ENCODE data around the gene AGAP2.
"Not testable (repeated sequence)": the region's sequence is repeated elsewhere in the genome, so short reads cannot be mapped to it uniquely, and the experiment has no call there.

AGAP2 gene

DNA sequence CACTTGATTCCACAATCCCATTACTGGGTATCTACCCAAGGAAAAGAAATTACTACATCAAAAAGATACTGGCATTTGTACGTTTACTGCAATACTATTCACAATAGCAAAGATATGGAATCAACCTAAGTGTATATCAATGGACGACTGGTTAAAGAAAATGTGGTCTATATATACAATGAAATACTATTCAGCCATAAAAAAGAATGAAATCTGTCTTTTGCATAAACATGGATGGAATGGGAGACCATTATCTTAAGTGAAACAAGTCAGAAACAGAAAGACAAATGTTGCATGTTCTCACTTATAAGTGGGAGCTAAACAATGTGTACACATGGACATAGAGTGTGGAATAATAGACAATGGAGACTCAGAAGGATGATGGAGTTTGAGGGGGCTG is 49.6 kb downstream of the AGAP2 start:
- no peak for DNase-seq

DNA sequence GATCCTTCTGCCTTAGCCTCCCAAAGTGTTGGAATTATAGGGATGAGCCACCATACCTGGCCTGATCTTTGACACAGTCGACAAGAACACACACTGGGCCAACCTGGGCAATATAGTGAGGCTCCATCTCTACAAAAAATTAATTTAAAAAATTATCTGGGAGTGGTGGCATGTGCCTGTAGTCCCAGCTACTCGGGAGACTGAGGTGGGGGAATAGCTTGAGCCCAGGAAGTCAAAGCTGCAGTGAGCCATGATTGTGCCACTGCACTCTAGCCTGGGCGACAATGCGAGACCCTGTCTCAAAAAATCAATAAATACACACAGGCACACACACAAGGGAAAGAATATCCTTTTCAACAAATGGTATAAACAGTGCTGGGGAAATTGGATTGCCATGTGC is 50.7 kb downstream of the AGAP2 start:
- DNase-seq, result no peak

DNA sequence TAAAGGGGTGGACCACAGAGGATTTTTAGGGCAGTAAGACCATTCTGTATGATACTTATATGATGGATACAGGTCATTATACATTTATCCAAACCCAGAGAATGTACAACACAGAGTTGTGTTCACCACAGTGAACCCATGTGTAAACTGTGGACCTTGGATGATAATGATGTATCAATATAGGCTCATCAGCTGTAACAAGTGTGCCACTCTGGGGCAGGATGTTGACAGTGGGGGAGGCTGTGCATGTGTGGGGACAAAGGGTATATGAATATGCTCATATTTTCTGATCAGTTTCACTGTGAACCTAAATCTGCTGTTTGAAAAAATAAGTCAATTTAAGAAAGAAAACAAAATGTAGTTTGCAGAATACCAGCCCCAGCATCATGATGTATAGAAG is 58.8 kb downstream of the AGAP2 start:
- DNase-seq, result no peak

DNA sequence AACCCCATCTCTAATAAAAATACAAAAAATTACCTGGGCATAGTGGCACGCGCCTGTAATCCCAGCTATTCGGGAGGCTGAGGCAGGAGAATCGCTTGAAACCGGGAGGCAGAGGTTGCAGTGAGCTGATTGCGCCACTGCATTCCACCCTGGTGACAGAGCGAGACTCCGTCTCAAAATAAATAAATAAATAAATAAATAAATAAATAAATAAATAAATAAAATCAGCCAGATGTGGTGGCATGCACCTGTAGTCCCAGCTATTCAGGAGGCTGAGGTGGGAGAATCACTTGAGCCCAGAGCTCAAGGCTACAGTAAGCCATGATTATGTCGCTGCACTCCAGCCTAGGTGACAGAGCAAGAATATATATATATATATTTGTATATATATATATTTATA is 60.6 kb downstream of the AGAP2 start:
- DNase-seq, result not testable (repeated sequence)

DNA sequence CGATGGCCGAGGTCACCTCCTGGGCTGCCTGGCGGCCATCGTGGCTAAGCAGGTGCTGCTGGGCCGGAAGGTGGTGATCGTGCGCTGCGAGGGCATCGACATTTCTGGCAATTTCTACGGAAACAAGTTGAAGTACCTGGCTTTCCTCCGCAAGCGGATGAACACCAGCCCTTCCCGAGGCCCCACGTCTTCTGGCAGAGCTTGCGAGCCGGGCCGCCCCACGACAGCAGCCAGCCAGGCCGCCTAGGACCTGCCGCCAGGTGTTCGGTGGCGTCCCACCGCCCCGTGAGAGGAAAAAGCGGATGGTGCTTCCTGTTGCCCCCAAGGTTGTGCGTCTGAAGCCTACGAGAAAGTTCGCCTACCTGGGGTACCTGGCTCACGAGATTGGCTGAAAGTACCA is 63.9 kb downstream of the AGAP2 start:
- DNase-seq, result no peak

All from CD4-positive, alpha-beta T cell treated with Interleukin-4 for 4 hours (primary cell).